NCI-H82 treated with DMSO at 0.1 percent for 48 hours (cell line): ENCODE results near the gene C14orf119.

Source experiments
- DNase-seq: peaks from one replicate; lab custom pipeline; 2025; ENCODE audit not compliant: unreplicated experiment; lab: John Stamatoyannopoulos, UW

C14orf119 gene

DNA sequence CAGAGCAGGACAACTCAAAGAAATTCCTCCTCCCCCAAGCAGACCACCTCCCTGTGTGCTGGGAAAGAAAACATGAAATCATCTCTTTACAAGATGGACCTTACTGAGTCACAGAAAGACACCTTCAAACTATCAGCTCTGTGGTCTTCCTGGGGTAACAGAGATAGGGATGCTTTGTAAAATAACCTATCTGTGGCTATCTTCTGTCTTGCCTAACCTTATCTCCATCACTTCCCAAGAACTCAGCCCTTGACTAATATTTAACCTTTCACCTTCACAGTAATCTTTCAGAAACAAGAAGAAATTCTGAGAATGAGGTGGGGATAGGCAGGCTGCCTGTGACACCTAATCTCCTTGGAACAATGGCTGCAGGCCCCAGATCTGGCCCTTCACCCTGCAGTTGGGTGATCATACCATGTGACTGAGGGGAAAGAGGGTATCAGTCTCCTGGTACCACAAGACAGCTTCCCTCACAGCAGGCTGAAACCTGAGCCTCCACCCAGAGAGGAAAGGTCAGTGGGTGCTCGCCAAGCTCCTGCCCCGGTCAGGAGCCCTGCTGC lies 51.1 kb downstream of the C14orf119 start:
- no peak for DNase-seq

DNA sequence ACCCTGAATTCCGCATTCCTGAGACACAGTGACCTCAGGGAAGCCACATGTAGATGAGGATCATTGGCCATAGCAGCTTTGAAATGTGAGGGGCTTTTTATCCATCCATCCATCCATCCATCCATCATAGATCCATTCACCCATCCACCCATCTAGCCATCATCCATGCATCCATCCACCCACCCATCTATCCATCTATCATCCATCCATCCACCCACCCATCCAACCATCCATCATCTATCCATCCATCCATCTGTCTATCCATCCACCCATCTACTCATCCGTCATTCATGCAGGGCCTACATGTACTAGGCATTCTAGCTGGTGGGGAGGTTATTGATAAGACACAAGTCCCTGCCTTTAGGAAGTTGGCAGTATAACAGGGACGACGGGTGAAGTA lies 51.7 kb downstream of the C14orf119 start:
- DNase-seq = no peak

DNA sequence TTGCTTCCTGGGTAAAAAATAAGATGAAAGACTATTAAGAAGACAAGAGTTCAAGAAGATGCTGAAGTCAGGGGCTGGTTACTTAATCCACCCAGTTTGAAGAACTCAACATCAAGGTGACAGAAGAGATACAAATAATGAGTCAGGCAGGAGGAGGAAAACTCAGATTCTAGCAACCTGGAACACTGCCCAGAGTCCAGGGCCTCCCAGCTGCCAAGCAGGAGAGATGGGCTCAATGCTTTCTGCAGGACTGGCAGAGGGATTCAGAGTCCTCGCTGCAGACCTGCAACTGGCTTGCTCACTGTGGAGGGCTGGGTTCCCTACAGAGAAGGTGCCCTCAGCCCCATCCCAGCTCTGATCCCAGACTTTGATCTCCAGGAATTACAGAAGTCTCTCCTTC lies 52.4 kb downstream of the C14orf119 start:
- DNase-seq = no peak

DNA sequence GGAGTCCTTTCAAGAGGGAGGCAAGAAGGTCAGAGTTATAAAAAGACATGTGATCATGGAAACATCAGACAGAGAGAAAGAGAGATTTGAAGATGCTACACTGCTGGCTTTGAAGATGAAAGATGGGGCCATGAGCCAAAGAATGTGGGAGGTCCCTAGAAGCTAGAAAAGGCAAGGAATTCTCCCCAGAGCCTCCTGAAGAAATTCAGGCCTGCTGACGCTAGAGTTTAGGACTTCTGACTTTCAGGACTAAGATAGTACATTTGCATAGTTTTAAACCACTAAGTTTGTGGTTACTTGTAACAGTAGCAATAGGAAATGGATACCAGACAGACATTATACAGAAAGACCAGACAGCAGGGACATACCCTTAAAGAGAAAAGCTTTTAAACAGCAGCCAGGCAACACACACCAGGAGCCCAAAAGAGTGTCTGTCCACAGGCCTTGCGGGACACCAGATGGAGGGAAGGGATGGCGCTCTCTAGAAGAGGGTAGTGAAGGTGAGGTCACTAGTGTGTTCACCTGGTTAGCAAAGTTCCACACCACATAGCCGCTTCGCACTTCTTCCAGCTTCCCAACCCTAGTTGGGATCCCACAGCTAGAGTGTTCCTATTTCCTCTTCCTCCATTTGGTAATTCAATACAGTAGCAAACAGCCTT lies 53.4 kb downstream of the C14orf119 start:
- no peak for DNase-seq

DNA sequence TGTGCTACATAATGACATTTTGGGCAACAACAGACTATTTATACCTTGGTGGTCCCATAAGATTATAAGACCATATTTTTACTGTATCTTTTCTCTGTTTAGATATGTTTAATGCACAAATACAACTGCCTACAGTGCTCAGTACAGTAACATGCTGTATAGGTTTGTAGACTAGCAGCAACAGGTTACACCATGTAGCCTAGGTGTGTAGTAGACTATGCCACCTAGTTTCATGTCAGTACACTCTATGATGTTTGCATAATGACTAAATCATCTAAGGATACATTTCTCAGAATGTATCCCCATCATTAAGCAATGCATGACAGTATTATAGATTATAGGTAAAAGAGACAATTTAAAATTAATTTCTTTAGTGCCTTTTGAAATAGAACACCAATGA lies 54.4 kb downstream of the C14orf119 start:
- DNase-seq = no peak
